ENCODE results near the gene CDK8.

Gene CDK8

DNA sequence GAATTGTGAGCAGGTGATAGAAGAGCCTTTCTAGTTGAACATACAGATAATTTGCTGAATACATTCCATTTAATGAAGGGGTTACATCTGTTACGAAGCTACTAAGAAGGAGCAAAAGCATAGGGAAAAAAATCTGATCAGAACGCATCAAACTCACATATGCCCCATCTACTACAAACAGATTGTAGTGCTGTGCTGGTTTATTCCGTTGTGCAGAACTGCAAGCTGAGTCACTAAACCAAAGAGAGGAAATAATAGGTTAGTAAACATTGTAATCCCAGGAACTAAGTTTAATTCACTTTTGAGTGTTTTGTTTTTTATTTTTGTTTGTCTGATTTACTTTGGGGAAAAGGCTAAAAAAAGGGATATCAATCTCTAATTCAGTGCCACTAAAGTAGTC is 136.3 kb downstream of the CDK8 start:
- no peak for DNase-seq

DNA sequence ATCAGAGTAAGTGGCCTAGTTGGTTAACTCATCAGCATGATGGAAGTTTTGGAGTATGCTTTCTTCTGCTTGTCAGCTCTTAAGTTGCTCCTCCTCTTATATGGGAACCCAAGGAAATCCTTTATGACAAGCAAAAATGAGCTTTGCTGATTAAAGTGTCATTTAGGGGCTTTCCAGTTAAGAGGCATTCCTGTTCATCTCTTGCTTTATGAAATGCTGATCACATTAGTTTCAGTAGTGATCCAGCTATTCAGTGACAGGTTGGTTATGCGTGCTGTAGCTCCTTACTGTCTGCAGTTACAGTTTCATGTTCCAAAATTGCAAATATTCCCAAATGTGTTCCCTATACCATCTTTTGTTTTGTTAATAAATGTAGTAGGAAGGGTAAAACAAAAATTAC is 146.6 kb downstream of the CDK8 start:
- DNase-seq: no peak

DNA sequence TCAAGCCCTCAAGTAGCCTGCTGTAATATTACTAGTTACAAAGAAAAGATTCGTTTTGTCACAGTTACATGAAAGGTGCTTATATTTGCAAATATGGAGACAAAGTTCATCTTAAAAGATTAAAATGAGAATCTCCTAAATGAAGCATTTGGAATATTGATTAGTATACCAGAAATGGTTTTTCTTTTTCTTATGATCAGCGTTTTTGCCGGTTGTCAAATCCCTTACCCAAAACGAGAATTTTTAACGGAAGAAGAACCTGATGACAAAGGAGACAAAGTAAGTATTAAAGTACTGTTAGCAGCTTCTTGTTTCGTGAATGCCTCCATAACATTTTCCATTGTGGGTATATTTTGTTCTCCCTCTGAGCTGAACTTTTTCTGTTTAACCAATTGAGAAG is 147.1 kb downstream of the CDK8 start:
- no peak for DNase-seq

DNA sequence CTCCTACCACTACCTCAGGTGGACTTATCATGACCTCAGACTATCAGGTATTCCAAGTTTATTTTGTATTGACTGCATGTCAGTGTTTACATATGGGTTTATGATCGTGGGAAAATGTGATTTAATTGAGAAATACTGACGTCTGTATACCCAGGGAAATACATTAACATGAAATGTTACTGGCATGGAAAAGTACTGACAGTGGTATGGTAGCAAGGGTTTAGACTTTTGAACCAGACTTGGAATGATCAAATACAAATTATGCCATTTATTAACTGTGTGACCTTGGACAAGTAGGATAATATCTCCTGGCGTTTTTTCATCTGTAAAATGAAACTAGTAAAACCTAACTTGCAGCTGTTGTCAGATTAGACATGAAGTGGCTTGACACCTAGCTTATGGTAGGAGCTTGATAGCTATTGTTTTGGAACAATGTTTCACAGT is 147.7 kb downstream of the CDK8 start:
- no peak for DNase-seq

DNA sequence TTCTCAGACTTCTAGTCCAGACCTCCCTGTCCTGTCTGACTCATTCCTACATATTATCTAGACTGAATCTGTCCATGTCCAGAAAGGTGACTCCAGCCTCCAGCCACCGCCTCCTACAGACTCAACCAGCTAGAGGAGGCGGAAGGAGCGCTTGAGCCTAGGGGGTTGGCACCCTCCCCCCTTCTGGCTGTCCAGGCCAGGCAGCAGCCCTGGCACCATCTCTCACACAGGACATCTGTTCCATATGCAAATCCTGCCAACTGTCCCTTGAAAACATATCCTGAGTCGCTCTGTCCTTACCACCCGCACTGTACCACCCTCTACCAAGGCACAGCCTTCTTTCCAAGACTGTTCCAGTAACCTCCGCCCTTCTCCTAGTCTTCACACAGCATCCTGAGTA is 152.9 kb downstream of the CDK8 start:
- DNase-seq: no peak

DNA sequence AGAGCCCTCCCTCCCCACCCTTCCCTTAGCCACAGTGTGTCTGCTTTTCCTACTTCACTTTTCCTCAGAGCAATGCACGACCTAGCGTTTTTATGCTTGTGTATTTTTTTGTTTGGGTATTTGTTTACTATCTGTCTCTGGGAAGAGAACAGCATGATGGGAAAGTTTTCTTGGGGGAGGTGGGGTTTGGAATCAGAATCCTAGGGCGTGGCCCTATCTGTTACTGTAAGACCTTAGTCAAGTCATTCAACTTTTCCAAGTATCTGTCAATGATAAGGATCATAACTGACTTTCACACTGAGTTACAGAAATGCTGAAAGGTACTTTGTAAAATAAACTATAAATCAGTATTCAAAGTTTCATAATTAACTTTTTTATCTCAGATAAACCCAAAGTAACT is 157.3 kb downstream of the CDK8 start:
- DNase-seq: no peak

DNA sequence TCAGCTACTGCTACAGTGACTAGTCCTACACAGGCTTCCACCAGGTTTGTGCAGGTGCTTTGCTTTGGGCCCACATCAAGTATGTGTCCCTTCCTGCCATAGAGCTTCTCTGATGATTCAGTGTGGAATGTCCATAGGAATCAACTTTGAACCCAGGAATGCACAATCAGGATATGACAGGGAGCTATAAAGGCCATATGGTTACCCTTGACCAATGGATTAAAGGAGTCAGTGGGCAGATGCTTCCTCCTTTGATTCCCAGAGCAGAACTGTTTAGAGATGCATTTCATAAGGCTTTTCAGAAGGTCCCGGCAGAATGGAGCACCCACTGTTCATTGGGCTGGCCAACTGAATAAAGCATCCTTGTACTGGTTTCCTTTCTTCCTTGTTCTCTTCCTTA is 158.3 kb downstream of the CDK8 start:
- no peak for DNase-seq

DNA sequence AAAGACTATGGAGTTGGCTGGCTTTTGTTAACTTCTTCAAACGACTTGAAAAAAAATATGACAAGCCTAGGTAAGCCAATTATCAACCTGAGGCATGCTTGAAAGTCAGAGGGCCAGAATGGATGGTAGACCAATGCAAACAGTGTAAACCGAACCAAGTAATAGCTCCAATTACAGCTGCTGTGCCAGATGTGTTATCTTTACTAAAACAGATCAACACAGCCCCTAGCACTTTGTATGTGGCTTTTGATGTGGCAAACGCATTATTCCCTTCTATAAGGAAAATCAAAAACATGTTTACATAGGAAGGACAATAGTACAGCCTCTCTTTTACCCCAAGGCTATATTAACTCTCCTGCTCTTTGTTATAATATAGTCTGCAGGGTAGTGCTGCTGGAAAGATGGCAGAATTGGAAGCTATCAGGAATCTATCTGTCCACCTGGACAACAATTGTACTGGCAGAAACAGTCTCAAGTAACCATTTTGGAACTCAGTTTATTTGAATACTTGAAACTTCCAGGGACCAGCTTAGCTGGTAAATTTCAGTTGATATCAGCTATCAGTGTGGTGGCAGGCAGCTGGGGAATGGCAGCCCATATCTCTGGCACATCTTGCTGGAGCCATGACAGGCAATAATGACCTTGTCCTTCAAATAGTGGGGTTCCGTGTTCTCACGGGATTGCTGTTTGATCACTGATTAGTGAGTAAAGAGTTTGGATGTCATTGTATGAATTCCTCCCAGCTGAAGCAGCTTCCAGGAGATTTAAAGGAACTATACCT is 159.2 kb downstream of the CDK8 start:
- DNase-seq: no peak

DNA sequence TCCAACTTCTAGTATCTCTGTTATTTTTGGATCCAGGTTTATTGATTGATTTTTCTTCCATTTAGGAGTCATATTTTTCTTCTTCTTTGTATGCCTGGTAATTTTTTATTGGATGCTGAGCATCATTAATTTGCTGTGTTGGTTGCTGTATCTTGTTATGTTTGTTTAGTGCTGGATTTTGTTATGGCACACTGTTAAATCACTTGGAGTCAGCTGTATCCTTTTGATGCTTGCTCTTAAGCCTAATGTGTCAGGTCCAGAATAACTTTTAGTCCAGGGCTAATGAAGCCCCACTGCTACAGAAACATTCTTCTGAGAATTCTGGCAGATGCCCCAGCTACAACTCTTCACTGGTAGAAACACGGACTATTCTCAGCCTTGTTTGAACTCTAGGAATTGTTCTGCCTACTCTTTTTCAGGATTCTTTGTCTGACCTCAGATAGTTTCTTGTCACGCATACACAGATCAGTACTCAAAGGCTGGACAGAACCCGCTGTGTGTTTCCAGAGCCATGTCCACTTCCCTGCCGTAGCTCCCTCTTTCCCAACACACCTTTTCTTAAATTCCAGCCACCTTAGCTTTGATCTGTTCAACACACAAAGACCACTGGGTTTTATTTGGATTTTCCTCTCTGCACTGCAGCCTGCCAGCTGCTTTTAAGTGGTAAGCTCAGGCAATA is 166.5 kb downstream of the CDK8 start:
- no peak for DNase-seq

DNA sequence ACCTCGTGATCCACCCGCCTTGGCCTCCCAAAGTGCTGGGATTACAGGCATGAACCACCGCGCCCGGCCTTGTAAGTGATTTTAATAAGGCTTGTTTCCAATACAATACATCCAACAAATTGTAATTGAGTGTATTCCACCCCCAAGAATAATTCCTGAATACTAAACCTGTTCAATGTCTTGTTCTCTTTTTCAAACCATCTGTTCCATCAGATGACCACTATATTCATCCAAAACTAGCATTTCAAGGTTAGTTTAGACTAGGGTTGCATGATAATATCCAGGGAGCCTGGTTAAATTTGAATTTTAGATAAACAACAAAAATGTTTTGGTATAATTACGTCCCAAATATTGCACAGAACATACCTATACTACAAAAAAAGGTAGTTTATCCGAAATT is 168.1 kb downstream of the CDK8 start:
- no peak for DNase-seq

DNA sequence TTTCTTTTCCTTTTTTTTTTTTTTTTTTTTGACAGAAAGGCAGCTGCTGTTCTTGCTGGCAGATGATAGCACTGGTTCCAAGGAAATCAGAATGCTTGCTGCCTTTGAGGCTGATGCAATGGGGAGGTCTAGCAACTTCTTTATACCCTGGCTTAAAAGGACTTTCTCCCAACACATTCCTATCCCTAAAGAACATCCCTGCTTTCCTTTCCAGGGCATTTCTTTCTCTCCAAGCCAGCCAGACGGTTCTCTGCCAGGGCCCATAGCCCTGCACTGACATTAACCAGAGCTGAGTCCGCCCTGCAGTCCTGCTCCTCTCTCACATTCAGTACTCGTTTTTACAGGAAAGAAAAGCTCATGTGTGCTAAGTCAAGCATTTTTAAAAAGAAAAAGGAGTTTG is 169.7 kb downstream of the CDK8 start:
- no peak for DNase-seq

DNA sequence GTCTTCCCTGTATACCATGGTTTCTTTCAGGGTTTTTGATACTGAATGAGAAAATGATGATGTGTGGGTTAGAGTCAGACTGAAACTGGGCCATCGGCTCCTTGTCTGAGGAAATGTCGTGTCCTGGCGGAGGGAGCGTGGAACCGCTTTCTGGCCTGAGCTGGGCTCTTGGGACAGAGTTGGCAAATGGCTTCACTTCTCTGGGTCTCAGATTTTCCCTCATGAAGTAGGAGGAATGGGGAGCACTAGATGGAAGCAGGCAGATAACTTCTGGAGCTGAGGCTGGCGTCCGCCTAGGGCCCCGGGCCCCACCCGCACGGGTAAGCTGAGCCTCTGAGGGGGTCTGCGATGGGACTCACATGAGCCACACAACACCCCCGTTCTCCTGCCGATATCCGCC is 170.3 kb downstream of the CDK8 start:
- no peak for DNase-seq

DNA sequence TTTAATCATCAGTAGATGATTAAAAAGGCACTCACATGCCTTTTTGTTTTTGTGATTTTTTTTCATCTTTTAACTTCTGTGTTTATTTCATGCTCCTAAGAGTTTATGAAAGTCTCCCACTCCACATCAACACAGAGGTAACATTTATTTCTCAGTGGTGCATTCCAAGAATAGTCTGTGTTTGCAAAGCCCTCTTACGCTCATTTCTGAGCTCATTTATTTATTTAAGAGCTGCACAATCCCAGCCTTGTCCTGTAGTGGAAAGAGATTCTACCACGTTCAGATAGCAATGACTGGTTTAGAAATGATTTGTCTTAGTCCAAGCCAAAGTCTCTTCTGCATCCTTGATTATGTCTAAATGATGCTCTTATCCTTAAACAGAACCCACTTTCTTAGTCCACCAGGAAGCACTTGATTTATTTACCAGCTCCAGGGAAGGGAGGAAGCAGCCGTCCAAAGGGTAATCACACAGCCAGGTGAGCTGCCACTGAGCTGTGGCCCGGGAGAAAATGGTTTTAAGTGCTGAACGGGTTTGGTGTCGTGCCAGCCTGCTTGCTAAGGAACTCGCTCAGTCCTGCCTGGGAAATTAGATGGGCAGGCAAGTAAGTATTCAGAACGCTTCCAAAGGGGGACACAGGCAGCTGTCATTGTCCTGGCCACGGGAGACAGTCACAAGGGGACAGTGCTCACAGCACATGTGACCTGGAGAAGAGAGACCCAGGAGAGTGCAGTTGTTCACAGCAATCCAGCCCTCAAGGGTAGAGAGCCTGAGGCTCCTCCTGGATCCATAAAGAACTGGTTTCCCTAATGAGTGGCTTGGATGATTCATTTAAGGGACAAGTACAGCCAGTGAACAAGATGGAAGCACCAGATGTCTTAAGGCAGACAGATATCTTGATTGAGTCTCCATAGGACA is 171.8 kb downstream of the CDK8 start:
- DNase-seq: no peak

DNA sequence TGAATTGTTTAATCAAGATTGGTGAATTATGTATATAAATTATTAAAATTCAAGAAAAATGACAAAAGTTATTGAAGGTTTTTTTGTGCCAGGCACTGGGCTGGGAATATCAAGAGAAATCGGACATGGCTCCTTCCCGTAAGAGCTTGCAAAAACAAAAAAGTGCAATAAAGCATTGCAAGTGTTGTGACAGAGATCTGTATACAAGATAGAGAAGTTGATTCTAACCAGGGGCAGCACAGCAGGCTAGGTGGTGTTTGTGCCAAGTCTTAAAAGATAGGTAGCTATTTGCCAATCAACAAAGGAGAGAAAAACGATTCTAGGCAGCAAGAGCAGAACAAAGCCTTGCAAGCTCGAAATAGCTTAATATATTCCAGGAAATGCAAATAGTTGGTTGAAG is 179.8 kb downstream of the CDK8 start:
- no peak for DNase-seq

DNA sequence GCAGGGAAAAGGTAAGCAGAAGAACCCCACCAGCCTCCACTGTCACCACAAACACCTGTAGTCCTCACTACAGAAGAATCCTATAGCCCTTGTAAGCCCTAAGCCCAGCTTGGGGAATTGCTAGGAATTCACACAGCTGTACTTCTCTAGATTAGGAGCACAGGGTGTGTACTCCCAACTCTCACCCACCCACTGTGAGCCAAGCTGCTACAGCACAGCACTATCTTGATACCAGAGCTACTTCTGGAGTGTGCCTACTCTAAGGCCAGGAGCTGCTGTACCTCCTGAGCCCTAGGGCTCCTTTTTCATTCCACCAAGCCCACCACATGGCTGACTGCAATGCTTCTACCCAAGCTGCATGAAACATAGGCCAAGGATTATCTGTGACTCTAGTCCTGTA is 181.2 kb downstream of the CDK8 start:
- no peak for DNase-seq

DNA sequence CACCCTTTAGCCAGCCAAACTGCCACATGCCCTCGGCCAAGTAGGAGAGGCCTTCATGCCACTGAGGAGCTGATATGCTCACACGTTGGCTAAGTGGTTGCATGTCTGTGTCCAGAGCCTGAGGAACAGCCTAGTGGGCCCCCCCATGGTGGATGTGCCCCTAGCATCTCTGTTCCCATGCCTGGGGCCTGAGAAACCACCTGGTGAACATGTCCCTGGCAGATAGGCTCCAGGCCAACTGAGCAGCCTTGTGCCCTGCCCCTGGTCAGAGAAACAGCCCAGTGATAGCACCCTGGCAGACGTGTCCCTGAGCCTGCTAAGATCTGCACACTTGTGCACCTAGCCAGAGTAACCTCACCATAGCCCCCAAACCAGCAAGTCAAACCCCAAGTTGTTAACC is 181.7 kb downstream of the CDK8 start:
- no peak for DNase-seq

DNA sequence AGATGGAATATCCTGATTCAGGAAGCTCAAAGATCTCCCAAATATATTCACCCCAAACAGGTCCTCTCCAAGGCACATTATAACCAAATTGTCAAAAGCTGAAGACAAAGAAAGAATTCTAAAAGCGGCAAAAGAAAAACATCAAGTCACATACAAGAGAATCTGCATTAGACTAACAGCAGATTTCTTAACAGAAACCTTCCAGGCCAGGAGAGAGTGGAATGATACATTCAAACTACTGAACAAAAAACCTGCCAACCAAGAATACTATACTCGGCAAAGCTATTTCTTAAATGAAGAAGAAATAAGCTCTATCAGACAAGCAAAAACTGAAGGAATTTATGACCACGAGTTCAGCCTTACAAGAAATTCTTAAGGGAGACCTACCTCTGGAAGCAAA is 183.0 kb downstream of the CDK8 start:
- DNase-seq: no peak

DNA sequence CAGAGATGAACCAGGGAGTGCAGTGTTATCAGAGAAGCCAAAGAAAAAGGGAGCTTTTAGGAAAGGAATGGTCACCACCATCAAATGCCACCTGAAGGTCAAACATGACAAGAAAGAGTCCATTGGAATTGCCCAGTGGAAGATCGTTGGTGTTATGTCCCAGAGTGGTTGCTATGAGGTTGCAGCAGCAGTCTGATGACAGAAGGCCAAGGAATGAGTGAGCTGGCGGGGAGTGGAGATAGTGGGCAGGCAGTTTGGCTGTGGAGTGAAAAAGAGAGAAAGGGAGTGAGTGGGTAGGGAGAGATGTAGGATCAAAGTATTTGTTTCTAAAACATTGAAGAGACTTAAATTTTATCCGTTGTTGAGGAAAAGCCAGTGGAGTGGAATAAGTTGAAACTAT is 186.2 kb downstream of the CDK8 start:
- no peak for DNase-seq

DNA sequence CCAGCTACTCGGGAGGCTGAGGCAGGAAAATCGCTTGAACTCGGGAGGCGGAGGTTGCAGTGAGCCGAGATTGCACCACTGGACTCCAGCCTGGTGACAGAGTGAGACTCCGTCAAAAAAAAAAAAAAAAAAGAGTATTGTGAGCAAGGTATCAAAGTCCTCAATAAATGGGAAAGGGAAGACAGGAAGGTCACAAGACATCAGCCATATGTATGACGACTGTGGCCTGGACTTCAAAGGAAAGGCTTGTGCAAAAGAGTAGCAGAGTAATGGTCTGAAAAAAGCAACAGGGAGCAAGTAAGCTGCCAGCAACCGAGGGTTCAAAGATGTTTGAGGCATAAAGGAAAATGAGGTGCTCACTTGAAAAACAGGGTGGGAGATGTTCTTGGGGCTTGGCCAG is 187.5 kb downstream of the CDK8 start:
- DNase-seq: no peak

DNA sequence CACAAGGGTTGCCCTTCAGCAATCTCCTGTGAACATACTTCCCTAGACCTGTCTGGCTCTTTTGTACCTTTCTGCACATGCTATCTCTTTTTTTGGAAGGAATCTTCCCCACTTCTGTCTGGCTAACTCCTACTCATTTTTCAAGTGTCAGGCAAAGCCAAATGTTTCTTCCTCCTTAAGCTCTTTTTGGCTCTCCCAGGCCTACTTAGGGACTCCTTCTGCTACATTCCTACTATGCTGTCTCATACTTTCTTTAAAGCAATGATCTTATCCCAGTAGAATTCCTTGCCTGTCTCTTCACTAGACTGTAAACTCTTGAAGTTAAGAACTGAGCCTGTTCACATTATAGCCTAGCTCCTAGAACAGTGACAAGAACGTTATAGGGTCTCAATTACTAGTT is 188.6 kb downstream of the CDK8 start:
- DNase-seq: no peak

DNA sequence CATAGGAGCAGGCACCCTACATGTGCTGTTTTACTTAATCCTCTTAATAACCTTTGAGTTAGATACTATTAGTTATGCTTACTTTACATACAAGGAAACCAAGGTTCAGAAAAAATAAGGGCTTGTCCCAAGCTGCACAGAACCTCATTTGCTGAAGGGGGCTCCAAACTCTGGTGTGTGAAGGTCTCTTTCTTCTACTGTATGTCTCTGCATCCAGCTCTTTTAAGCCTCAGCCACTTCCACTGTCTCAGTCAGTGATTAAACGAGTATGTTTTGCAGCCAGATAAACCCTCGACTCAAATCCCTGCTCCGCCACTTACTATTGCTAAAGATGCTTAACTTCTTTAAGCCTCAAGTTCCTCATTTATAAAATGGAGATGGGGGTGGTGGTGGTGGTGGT is 191.2 kb downstream of the CDK8 start:
- DNase-seq: no peak

DNA sequence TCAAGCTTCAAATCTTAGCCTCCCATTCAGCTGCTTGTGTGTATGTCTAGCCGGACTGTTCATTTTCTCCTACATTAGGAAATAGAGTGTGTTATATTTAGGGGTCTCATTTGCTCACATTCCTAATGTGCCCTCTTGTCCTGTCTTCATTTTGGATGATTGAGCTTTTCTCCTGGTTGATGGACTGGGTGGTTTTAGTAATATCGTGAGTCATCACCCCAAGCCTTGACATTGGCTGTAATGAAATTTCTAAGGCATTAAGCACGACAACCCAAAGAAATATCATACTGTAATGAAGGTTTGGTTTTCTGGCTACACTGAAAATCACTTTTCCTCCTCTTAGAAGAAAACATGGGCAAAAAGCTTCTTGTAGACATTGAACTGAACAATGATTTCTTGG is 192.8 kb downstream of the CDK8 start:
- DNase-seq: no peak

DNA sequence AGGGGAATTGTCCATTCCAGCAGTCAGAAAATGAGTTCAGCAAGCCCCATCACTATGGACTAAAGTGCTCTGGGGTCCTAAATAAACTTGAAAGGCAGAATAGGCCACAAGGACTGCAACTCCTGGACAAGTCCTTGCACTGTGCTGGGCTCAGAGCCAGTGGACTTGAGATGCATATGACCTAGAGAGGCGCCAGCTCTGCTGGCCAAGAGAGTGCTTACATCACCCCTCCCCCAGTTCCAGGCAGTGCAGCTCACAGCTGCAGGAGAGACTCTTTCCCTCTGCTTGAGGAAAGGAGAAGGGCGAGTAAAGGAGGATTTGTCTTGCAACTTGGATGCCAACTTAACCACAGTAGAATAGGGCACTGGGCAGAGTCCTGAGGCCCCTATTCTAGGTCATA is 194.1 kb downstream of the CDK8 start:
- DNase-seq: no peak
